HEK293 (cell line): ENCODE data around the gene ZNF385D.

Source experiments
- BCL11A ChIP-seq: fragments of 450-650 bp; formaldehyde crosslinking; IDR thresholded peaks from 2 replicates; pipeline ENCODE4 v1.5.1; 2016; ENCODE audit warnings: low read depth, missing biosample characterization, missing genetic modification characterization
- SP2 ChIP-seq: fragments of 450-650 bp; formaldehyde crosslinking; IDR thresholded peaks from 2 replicates; pipeline ENCODE4 v1.5.1; 2016; ENCODE audit warnings: missing biosample characterization, missing genetic modification characterization
- ZBTB20 ChIP-seq: fragments of 450-650 bp; formaldehyde crosslinking; IDR thresholded peaks from 2 replicates; pipeline ENCODE4 v1.5.1; 2016; ENCODE audit warnings: missing biosample characterization, missing genetic modification characterization
- ZNF140 ChIP-seq: fragments of 450-650 bp; formaldehyde crosslinking; IDR thresholded peaks from 2 replicates; pipeline ENCODE4 v1.5.1; 2016; ENCODE audit warnings: missing biosample characterization, missing genetic modification characterization
- ZNF350 ChIP-seq: fragments of 450-650 bp; formaldehyde crosslinking; IDR thresholded peaks from 2 replicates; pipeline ENCODE4 v1.5.0; 2017; ENCODE audit warnings: missing biosample characterization, mild to moderate bottlenecking, missing genetic modification characterization
- ZNF433 ChIP-seq: fragments of 450-650 bp; formaldehyde crosslinking; IDR thresholded peaks from 2 replicates; pipeline ENCODE4 v1.5.1; 2016; ENCODE audit warnings: missing biosample characterization, missing genetic modification characterization, low read depth
- ZNF510 ChIP-seq: fragments of 450-650 bp; formaldehyde crosslinking; IDR thresholded peaks from 2 replicates; pipeline ENCODE4 v1.5.1; 2018; ENCODE audit warnings: mild to moderate bottlenecking, missing genetic modification characterization, missing biosample characterization; ENCODE audit not compliant: insufficient replicate concordance
- ZNF660 ChIP-seq: fragments of 450-650 bp; IDR thresholded peaks from 2 replicates; pipeline ENCODE4 v1.5.1; 2018; ENCODE audit warnings: missing biosample characterization, mild to moderate bottlenecking, missing genetic modification characterization
- TF ChIP-seq, protein P1 (sequence below): fragments of 450-650 bp; formaldehyde crosslinking; IDR thresholded peaks from 2 replicates; pipeline ENCODE4 v1.5.1; 2016; ENCODE audit warnings: missing biosample characterization, missing genetic modification characterization
- TF ChIP-seq, protein P2 (sequence below): fragments of 450-650 bp; formaldehyde crosslinking; IDR thresholded peaks from 2 replicates; pipeline ENCODE4 v1.5.1; 2016; ENCODE audit warnings: missing biosample characterization, missing genetic modification characterization, low read depth

DNA sequence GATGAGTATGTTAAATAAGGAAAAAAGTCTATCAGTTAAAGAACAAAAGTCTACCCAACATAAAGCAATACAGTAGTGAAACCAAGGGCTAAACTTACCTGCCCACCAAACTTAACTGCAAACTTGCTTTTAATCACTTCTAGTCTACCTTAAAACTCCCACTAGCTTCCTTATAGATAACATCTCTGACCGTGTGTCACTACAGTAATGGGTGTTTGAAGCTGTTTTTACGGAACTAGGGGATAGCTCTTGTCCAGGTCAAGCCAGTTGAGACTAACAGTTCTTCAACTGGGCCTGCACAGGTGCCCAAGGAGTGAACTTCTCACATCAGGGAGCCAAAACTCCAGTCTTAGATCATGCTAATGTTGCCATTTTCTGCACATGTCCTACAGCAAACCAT, 132.3 kb downstream of the ZNF385D start:
- TF ChIP-seq ZNF660 (tag by site-specific recombination), result no peak
- TF ChIP-seq BCL11A, result no peak
- TF ChIP-seq, protein P1, sequence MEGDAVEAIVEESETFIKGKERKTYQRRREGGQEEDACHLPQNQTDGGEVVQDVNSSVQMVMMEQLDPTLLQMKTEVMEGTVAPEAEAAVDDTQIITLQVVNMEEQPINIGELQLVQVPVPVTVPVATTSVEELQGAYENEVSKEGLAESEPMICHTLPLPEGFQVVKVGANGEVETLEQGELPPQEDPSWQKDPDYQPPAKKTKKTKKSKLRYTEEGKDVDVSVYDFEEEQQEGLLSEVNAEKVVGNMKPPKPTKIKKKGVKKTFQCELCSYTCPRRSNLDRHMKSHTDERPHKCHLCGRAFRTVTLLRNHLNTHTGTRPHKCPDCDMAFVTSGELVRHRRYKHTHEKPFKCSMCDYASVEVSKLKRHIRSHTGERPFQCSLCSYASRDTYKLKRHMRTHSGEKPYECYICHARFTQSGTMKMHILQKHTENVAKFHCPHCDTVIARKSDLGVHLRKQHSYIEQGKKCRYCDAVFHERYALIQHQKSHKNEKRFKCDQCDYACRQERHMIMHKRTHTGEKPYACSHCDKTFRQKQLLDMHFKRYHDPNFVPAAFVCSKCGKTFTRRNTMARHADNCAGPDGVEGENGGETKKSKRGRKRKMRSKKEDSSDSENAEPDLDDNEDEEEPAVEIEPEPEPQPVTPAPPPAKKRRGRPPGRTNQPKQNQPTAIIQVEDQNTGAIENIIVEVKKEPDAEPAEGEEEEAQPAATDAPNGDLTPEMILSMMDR (tag by site-specific recombination), result no peak
- TF ChIP-seq ZNF510 (tag by site-specific recombination), result no peak
- no peak for TF ChIP-seq ZNF433
- TF ChIP-seq ZNF140 (tag by site-specific recombination), result no peak
- TF ChIP-seq ZNF350 (tag by site-specific recombination), result no peak
- TF ChIP-seq, protein P2, sequence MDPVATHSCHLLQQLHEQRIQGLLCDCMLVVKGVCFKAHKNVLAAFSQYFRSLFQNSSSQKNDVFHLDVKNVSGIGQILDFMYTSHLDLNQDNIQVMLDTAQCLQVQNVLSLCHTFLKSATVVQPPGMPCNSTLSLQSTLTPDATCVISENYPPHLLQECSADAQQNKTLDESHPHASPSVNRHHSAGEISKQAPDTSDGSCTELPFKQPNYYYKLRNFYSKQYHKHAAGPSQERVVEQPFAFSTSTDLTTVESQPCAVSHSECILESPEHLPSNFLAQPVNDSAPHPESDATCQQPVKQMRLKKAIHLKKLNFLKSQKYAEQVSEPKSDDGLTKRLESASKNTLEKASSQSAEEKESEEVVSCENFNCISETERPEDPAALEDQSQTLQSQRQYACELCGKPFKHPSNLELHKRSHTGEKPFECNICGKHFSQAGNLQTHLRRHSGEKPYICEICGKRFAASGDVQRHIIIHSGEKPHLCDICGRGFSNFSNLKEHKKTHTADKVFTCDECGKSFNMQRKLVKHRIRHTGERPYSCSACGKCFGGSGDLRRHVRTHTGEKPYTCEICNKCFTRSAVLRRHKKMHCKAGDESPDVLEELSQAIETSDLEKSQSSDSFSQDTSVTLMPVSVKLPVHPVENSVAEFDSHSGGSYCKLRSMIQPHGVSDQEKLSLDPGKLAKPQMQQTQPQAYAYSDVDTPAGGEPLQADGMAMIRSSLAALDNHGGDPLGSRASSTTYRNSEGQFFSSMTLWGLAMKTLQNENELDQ (tag by site-specific recombination), result no peak
- TF ChIP-seq SP2 (tag by site-specific recombination), result no peak
- no peak for TF ChIP-seq ZBTB20 (tag by site-specific recombination)
